SKM-1 treated with dmso at 0.1 percent for 144 hours (cell line): Measurements from ENCODE around the gene SGMS1.
"Not testable (repeated sequence)": the region's sequence is repeated elsewhere in the genome, so short reads cannot be mapped to it uniquely, and the experiment has no call there.

Source experiments
- DNase-seq: peaks from one replicate; lab custom pipeline; 2025; ENCODE audit not compliant: unreplicated experiment; lab: John Stamatoyannopoulos, UW

Gene SGMS1

GRCh38 chr10:50540069-50540825, 83.5 kb downstream of the SGMS1 start:
- no peak for DNase-seq

DNA sequence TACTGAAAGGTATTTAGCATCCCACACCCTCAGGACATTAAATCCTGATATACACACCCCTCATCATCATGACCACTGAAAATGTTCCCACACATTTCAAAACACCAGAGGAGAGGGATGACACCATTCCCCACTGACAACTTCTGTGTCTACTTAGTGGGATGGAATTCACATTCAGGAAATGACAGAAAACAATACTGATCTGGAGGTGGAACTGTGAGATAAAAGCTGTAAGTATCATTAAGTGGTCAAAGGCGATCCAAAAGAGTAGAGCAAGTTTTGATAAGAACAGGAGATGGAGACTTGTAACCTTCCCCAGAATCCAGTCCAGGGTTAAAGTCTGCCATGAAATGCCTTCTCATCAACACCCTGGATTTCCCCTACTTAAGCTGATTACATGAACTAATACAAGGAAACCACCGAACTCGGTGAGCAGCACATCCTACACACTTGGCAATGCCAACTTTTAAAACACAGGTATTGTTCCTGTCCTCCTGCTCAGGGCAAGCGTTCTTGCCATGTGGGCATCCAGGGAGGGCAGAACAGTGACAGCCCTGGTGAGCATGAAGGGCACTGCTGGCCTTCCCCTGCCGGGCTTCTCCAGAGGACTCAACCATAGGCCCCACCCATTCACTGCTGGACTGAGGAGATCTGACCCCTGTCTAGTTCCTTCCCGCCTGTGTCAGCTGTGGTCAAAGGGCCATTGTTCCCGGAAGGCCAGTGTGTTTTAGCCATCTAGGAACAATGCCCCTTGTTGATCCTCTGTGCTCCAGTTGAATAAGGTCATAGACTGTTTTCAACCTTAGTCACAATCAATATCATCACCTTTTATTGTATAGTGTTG, 85.0 kb downstream of the SGMS1 start:
- no peak for DNase-seq

DNA sequence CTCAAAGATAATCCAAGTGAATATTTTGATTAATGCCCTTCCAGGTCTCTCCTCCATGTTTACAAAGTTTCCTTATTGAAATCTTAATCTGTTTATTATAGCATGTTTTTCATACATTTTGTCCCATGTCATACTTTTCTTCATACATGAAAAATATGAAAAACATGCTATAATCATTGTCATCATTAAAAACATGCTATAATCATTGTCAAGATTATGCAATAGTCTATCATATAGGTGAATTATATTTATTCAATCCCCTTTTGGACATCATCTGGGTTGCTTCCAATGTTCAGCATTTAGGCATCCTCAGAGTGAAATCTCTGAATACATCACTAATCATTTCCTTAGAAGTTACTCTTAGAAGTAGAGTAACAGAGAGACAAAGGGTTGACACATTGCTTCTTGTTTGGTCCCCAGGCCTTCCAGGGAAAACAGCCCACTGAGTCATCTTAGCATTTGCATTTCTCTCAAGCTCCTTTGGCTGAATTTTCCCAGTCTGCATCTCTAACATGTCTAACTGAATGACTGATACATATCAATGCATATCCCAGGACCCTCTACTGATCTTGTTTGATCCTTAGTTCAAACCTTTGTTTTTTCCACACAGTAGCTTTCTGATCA, 87.0 kb downstream of the SGMS1 start:
- DNase-seq, result no peak

- not testable (repeated sequence) for DNase-seq
These were observed 88.9 kb downstream of the SGMS1 start for GRCh38 chr10:50534748-50535376.

DNA sequence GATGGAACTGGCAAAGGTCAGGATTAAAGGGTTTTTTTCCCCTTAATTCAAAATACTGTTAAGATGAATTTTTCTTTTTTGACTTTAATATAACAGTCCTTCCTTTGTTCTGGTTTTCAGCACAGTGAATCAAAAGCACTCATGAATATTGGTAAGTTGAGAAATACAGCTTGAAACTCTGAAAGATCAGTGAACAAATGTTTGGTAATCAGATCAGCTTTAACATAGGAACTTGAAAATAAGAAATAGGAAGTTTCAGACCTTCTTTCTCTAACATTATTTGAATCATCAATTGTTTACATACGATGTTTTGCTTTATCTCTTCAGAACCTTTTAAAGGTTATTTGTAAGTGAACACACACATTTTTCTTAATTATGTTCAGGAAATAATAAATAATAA, 90.5 kb downstream of the SGMS1 start:
- no peak for DNase-seq

DNA sequence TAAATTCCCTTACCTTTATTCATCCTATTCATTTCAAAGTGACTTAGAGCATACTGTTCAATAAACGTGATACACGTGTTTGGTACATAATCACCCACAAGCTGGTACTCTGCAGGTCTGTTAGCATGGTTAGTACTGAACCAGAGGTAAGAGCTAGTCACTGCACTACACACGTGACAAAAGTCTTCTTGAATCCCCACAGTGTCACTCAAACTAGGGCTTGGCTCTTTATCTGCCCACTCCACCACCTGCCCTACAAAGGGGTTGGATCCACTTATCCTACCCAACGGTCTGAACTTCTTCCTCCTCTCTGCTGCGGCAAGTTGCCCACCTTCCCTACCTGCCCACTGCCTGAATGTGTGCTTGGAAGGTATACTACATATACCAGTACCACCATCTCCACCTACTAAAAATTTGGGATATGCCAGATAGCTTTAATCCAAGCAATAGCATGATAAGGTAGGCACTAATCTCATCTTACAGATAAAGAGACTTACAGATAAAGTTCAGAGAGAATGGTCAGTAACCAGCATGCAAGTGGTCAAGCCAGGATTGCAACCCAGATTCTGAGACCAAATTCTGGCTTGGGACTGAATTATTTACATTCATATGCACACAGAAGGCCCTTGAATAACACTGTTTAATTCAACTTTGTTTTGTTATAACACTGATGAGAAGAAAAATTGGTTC, 92.2 kb downstream of the SGMS1 start:
- DNase-seq, result no peak

DNA sequence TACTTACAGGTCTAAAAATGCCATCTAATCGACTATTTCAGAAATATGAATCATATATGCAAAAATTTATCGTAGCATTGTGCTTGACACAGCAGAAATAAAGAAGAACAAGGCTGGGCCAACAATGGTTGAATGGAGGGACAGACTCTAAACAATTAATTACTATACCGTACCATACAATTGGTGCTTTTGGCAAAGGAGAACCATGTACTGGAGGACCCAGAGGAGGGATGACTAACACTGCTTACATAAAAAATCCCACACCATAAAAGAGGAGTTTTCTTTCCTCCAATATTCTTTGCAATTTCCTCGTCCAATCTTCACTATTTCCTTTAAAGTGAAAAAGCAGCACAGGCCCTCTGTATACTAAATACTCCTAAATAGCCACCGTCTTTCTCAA, 94.1 kb downstream of the SGMS1 start:
- no peak for DNase-seq

GRCh38 chr10:50528206-50528605, 95.5 kb downstream of the SGMS1 start:
- no peak for DNase-seq

DNA sequence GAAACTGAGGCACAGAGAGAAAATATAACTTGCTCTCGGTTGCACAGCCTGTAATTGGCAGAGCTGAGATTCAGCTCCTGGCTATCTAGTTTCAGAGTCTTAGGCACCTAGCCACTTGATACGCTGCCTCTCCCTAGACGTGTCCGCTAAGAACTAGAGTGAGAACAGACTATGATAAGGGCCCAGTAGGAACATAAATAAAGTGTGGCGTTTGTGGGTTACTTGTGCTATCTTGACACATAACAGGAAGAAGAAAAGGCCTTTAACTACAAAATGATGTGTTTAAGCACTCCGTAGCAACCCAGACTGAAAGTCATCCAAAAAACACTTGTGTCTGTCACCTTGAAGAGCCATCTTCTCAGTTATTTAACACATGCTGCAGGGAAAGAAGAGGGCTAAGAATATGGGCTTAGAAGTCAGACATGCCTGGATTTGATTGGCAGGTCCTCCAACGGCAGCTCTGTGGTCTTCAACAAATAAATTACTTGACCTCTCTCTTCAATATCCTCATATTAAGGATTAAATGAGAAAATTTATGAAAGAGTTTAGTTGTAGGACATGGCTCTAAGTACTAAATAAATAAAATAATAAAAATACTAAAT, 96.2 kb downstream of the SGMS1 start:
- no peak for DNase-seq

DNA sequence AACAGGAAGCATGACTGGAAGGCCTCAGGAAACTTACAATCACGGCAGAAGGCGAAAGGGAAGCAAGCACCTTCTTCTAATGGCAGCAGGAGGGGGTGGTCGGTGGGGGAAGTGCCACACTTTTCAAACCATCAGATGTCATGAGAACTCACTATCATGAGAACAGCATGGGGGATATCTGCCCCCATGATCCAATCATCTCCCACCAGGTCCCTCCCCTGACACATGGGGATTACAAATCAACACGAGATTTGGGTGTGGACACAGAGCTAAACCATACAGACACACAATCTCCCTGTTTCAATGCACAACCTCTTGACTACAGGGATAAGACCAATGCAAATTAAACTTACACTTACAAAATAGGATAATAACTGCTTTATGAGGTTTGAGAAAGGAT, 97.6 kb downstream of the SGMS1 start:
- DNase-seq, result no peak

DNA sequence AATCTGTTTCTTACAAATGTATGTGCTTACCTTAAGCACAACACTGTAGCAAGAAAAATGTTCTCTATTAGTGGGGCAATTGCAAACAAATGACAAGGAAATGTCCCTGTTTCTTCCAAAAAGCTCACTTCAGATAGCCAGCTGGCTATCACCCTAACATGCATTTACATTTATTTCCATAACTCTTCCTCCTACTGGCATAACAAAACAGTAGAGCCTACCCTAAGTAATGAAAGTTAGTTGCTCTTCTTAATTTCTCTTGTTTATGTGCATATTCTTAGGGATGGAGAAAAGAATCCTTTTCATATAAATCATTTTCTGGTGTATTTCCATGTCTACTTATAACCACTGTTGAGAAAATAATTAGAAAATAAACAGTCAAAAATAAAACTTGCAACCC, 100.4 kb downstream of the SGMS1 start:
- DNase-seq, result no peak

GRCh38 chr10:50522908-50523307, 100.8 kb downstream of the SGMS1 start:
- no peak for DNase-seq

- no peak for DNase-seq
These were observed 103.6 kb downstream of the SGMS1 start for GRCh38 chr10:50520115-50520514.

- DNase-seq, result no peak
These were observed 106.1 kb downstream of the SGMS1 start for GRCh38 chr10:50517626-50518025.

GRCh38 chr10:50516171-50516570, 107.6 kb downstream of the SGMS1 start:
- no peak for DNase-seq

GRCh38 chr10:50515420-50515819, 108.3 kb downstream of the SGMS1 start:
- no peak for DNase-seq

DNA sequence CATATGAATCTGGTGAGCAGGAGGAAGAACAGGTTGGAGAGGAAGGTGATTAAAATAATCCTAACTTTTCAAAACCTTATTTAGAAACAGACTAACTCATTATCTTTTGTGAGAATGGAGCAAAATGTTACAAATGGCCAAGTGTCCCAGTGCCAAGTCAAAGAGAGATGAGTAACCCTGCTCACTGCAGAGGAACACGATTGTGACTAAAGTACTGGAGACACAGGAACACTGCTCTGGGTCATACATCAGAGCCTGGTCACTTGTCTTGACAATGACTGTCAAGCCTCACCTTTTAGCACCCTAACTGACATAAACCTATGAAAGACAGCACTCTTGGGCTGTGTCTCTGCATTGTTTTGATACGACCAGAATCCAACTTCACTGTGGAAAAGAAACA, 108.8 kb downstream of the SGMS1 start:
- no peak for DNase-seq

DNA sequence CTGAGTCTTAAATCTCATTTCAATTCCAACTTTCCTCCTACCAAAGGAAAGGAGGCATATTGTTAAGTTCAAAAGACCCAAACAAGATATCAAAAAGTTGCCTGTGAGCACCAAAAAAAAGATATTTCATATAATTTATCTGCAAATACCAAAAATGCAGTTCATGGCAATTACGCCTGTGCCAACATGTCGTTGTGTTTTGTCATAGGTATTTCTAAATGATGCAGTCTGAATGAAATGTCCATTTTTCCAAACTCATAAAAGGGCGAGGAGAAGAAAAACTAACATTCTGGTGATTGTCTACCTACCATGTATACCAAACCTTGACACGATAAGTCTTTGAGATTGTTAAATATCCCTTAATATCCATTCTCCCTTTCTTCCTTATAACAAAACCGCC, 109.8 kb downstream of the SGMS1 start:
- DNase-seq, result no peak

- DNase-seq, result no peak
These were observed 110.9 kb downstream of the SGMS1 start for GRCh38 chr10:50512743-50513416.

- DNase-seq, result no peak
These were observed 111.6 kb downstream of the SGMS1 start for GRCh38 chr10:50512214-50512595.
